H9 (cell line): ENCODE data around the gene CYP27C1. TPM values are rescaled to one million over a fixed set of nuclear protein-coding genes. Genes with fewer than 3 reads are reported as not detected.

Source experiments
- DNase-seq: peaks from one replicate; pipeline ENCODE4 v3.0.0-alpha.2; 2017
- H2AFZ ChIP-seq: one replicate; pipeline ENCODE4 v1.6.1; 2013; ENCODE audit warnings: mild to moderate bottlenecking, low read length, control low read depth, moderate library complexity
- H2AK5ac ChIP-seq: 2 replicates; pipeline ENCODE4 v1.6.1; 2013; ENCODE audit warnings: low read length, control low read depth, mixed read lengths; ENCODE audit not compliant: insufficient read length
- H2BK120ac ChIP-seq: one replicate; pipeline ENCODE4 v1.6.1; 2013; ENCODE audit warnings: low read depth, mild to moderate bottlenecking, low read length, control low read depth, inconsistent platforms; ENCODE audit not compliant: poor library complexity, severe bottlenecking
- H2BK12ac ChIP-seq: 2 replicates; pipeline ENCODE4 v1.6.1; 2013; ENCODE audit warnings: low read length, control low read depth, mixed read lengths, low read depth; ENCODE audit not compliant: insufficient read length
- H2BK15ac ChIP-seq: 2 replicates; pipeline ENCODE4 v1.6.1; 2013; ENCODE audit warnings: low read depth, low read length, control low read depth
- H2BK20ac ChIP-seq: one replicate; pipeline ENCODE4 v1.6.1; 2013; ENCODE audit warnings: low read depth, mild to moderate bottlenecking, low read length, control low read depth, inconsistent platforms; ENCODE audit not compliant: poor library complexity, severe bottlenecking
- H2BK5ac ChIP-seq: 2 replicates; pipeline ENCODE4 v1.6.1; 2013; ENCODE audit warnings: low read length, control low read depth, mixed read lengths; ENCODE audit not compliant: insufficient read length
- H3K14ac ChIP-seq: 2 replicates; pipeline ENCODE4 v1.6.1; 2013; ENCODE audit warnings: low read length, control low read depth; ENCODE audit not compliant: insufficient read depth
- H3K18ac ChIP-seq: 2 replicates; pipeline ENCODE4 v1.6.1; 2013; ENCODE audit warnings: low read depth, mild to moderate bottlenecking, mixed read lengths, low read length, control low read depth; ENCODE audit not compliant: insufficient read length
- H3K23ac ChIP-seq: 2 replicates; pipeline ENCODE4 v1.6.1; 2013; ENCODE audit warnings: low read length, control low read depth, mixed read lengths, low read depth; ENCODE audit not compliant: insufficient read length
- H3K23me2 ChIP-seq: 2 replicates; pipeline ENCODE4 v1.6.1; 2013; ENCODE audit warnings: low read depth, mild to moderate bottlenecking, mixed read lengths, low read length, control low read depth; ENCODE audit not compliant: insufficient read length, poor library complexity, severe bottlenecking
- H3K27ac ChIP-seq: 2 replicates; pipeline ENCODE4 v1.5.1; 2013; ENCODE audit warnings: low read length, control low read depth, mixed read lengths, low read depth; ENCODE audit not compliant: insufficient read length
- H3K27me3 ChIP-seq: 2 replicates; pipeline ENCODE4 v1.6.1; 2013; ENCODE audit warnings: low read length, control low read depth, inconsistent platforms; ENCODE audit not compliant: insufficient read depth
- H3K4ac ChIP-seq: 2 replicates; pipeline ENCODE4 v1.6.1; 2013; ENCODE audit warnings: low read depth, mild to moderate bottlenecking, control low read depth, inconsistent platforms, low read length, moderate library complexity
- H3K4me1 ChIP-seq: 2 replicates; pipeline ENCODE4 v1.6.1; 2013; ENCODE audit warnings: low read length, control low read depth, inconsistent platforms; ENCODE audit not compliant: insufficient read depth
- H3K4me2 ChIP-seq: 2 replicates; pipeline ENCODE4 v1.6.1; 2013; ENCODE audit warnings: low read length, control low read depth, mixed read lengths; ENCODE audit not compliant: insufficient read length, insufficient read depth
- H3K56ac ChIP-seq: 2 replicates; pipeline ENCODE4 v1.6.1; 2013; ENCODE audit warnings: low read depth, mild to moderate bottlenecking, mixed read lengths, low read length, control low read depth; ENCODE audit not compliant: insufficient read length
- H3K79me1 ChIP-seq: 2 replicates; pipeline ENCODE4 v1.6.1; 2013; ENCODE audit warnings: low read depth, mild to moderate bottlenecking, moderate library complexity, low read length, control low read depth, inconsistent platforms; ENCODE audit not compliant: insufficient read depth, poor library complexity, severe bottlenecking
- H3K79me2 ChIP-seq: 2 replicates; pipeline ENCODE4 v1.6.1; 2013; ENCODE audit warnings: low read length, control low read depth, inconsistent platforms; ENCODE audit not compliant: insufficient read depth
- H3K9ac ChIP-seq: 2 replicates; pipeline ENCODE4 v1.6.1; 2013; ENCODE audit warnings: low read length, control low read depth, mixed read lengths; ENCODE audit not compliant: insufficient read length; ENCODE audit errors: extremely low read depth
- H3K9me3 ChIP-seq: one replicate; pipeline ENCODE4 v1.6.1; 2013; ENCODE audit warnings: low read depth, low read length, inconsistent platforms; ENCODE audit not compliant: control insufficient read depth
- H3T11ph ChIP-seq: one replicate; pipeline ENCODE4 v1.6.1; 2013; ENCODE audit warnings: mild to moderate bottlenecking, low read length, control low read depth, inconsistent platforms
- H4K20me1 ChIP-seq: one replicate; pipeline ENCODE4 v1.6.1; 2013; ENCODE audit not compliant: control insufficient read depth, insufficient read length, insufficient read depth
- H4K5ac ChIP-seq: 2 replicates; pipeline ENCODE4 v1.6.1; 2013; ENCODE audit warnings: low read depth, mild to moderate bottlenecking, mixed read lengths, low read length, control low read depth; ENCODE audit not compliant: insufficient read length
- H4K8ac ChIP-seq: replicated peaks from 2 replicates; pipeline ENCODE4 v1.6.1; 2013; ENCODE audit warnings: low read length, control low read depth, mixed read lengths, low read depth; ENCODE audit not compliant: insufficient read length
- H4K91ac ChIP-seq: 2 replicates; pipeline ENCODE4 v1.6.1; 2013; ENCODE audit warnings: low read depth, mild to moderate bottlenecking, moderate library complexity, mixed read lengths, low read length, control low read depth; ENCODE audit not compliant: insufficient read length
- H3K27ac Mint-ChIP-seq, 3 experiments: 2 replicates in 2 of 3; 3 replicates in 1 of 3; pipeline ENCODE4 v1.8.0; 2020 to 2021; ENCODE audit warnings: mixed read lengths in 3 of 3, mild to moderate bottlenecking in 1 of 3, moderate library complexity in 1 of 3
- H3K27me3 Mint-ChIP-seq: 2 replicates; pipeline ENCODE4 v1.8.0; 2021; ENCODE audit warnings: low read depth, mild to moderate bottlenecking, moderate library complexity, mixed read lengths
- H3K36me3 Mint-ChIP-seq, 3 experiments: 2 replicates in 2 of 3; 3 replicates in 1 of 3; pipeline ENCODE4 v1.8.0; 2020 to 2021; ENCODE audit warnings: low read depth in 3 of 3, mixed read lengths in 3 of 3; ENCODE audit not compliant: insufficient read depth in 1 of 3
- H3K4me1 Mint-ChIP-seq, 2 experiments: 2 replicates each; pipeline ENCODE4 v1.8.0; 2020; ENCODE audit warnings: mixed read lengths in 2 of 2
- H3K4me3 Mint-ChIP-seq, 2 experiments: 2 replicates in 1 of 2; 3 replicates in 1 of 2; pipeline ENCODE4 v1.8.0; 2020 to 2021; ENCODE audit warnings: mild to moderate bottlenecking in 2 of 2, mixed read lengths in 2 of 2, moderate library complexity in 1 of 2
- H3K9me3 Mint-ChIP-seq, 2 experiments: 2 replicates in 1 of 2; 3 replicates in 1 of 2; pipeline ENCODE4 v1.8.0; 2020; ENCODE audit warnings: mild to moderate bottlenecking in 2 of 2, mixed read lengths in 2 of 2, moderate library complexity in 1 of 2
- WGBS: extraction: QIAGEN DNeasy Blood & Tissue Kit; methylation state at CpG from one replicate; pipeline ENCODE4 v1.1.7; 2013; ENCODE audit warnings: missing lambda C conversion rate, low lambda C conversion rate, mixed read lengths; ENCODE audit not compliant: insufficient read length; ENCODE audit errors: extremely low coverage; 5-methylcytosine and 5-hydroxymethylcytosine counted together
- total RNA-seq: library from RNA; stranded (reverse); gene quantifications from 2 replicates; pipeline ENCODE4 v1.2.1, GENCODE V29; 2021
- TF ChIP-seq, protein P1 (sequence below): fragments of 200-600 bp; sonication (generic); conservative IDR thresholded peaks from 3 replicates; pipeline ENCODE4 v1.8.0; 2021; ENCODE audit warnings: antibody characterized with exemption, mild to moderate bottlenecking

CYP27C1 gene
- total RNA-seq, 1 experiment from 2014 or later: 2.3 TPM

- Histone ChIP-seq H3K4me2 (no peak overlapping the region), H3K79me2 (no peaks in the 10 kb centered on the region), H2BK15ac (no peak overlapping the region), H2AK5ac (no peak overlapping the region), H2BK5ac (no peak overlapping the region), H2BK20ac (no peak overlapping the region), H4K20me1 (no peaks in the 10 kb centered on the region), H3K23me2 (no peaks in the 10 kb centered on the region), H4K8ac (no peak overlapping the region), H4K5ac (no peak overlapping the region), H3K9me3 (no peaks in the 10 kb centered on the region), H3K9ac (no peak overlapping the region), H3K23ac (no peak overlapping the region), H3K4me1 (peaks cover 10% of the 10 kb centered on the region), H2BK12ac (no peak overlapping the region), H3K18ac (no peak overlapping the region), H3K14ac (no peak overlapping the region), H3K27ac (no peak overlapping the region), H3K56ac (no peak overlapping the region), H3T11ph (no peak overlapping the region), H3K27me3 (no peaks in the 10 kb centered on the region), H2AFZ (no peak overlapping the region), H3K4ac (no peak overlapping the region), H2BK120ac (no peak overlapping the region), H4K91ac (no peak overlapping the region), H3K79me1 (no peaks in the 10 kb centered on the region)
- Mint-ChIP-seq H3K4me3 (no peak overlapping the region), H3K27ac (no peak overlapping the region), H3K36me3 (peaks cover 3 to 18% (median 7%) of the 10 kb centered on the region in 3 experiments; a peak in 5 of 7 replicates), H3K27me3 (peaks cover 4% of the 10 kb centered on the region), H3K9me3 (peaks cover 5% of the 10 kb centered on the region in 2 experiments; a peak in 4 of 5 replicates), H3K4me1 (peaks cover 45% of the 10 kb centered on the region in 2 experiments)
- TF ChIP-seq, protein P1, sequence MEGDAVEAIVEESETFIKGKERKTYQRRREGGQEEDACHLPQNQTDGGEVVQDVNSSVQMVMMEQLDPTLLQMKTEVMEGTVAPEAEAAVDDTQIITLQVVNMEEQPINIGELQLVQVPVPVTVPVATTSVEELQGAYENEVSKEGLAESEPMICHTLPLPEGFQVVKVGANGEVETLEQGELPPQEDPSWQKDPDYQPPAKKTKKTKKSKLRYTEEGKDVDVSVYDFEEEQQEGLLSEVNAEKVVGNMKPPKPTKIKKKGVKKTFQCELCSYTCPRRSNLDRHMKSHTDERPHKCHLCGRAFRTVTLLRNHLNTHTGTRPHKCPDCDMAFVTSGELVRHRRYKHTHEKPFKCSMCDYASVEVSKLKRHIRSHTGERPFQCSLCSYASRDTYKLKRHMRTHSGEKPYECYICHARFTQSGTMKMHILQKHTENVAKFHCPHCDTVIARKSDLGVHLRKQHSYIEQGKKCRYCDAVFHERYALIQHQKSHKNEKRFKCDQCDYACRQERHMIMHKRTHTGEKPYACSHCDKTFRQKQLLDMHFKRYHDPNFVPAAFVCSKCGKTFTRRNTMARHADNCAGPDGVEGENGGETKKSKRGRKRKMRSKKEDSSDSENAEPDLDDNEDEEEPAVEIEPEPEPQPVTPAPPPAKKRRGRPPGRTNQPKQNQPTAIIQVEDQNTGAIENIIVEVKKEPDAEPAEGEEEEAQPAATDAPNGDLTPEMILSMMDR: no peak
- no CpG with 5 or more reads among the region's 4 CpGs for WGBS
- no peak for DNase-seq
These were observed 34.4 kb downstream of the CYP27C1 start for GRCh38 chr2:127185705-127186104.
